Rectal smooth muscle tissue (tissue), 1 donor: ENCODE measurements around the gene RIMS3.
"Not testable (repeated sequence)": the region's sequence is repeated elsewhere in the genome, so short reads cannot be mapped to it uniquely, and the experiment has no call there.

Experiments used
- H3K27ac ChIP-seq: one replicate; pipeline ENCODE4 v1.7.0; 2013; ENCODE audit warnings: low read depth, low read length, inconsistent platforms
- H3K27me3 ChIP-seq: one replicate; pipeline ENCODE4 v1.7.0; 2013; ENCODE audit warnings: low read length; ENCODE audit not compliant: control insufficient read depth, insufficient read depth
- H3K36me3 ChIP-seq: one replicate; pipeline ENCODE4 v1.7.0; 2013; ENCODE audit warnings: low read length; ENCODE audit not compliant: control insufficient read depth, insufficient read depth
- H3K4me1 ChIP-seq: one replicate; pipeline ENCODE4 v1.7.0; 2013; ENCODE audit warnings: low read length; ENCODE audit not compliant: control insufficient read depth, insufficient read depth
- H3K4me3 ChIP-seq: one replicate; pipeline ENCODE4 v1.7.0; 2013; ENCODE audit warnings: low read length
- H3K9ac ChIP-seq: one replicate; pipeline ENCODE4 v1.7.0; 2013; ENCODE audit warnings: low read length

RIMS3 gene

GRCh38 chr1:40583980-40584379 is 81.5 kb downstream of the RIMS3 start:
- Histone ChIP-seq H3K4me3 (no peak overlapping the region), H3K4me1 (no peaks in the 10 kb centered on the region), H3K9ac (no peak overlapping the region), H3K27me3 (no peaks in the 10 kb centered on the region), H3K36me3 (no peaks in the 10 kb centered on the region), H3K27ac (no peak overlapping the region)

GRCh38 chr1:40582116-40582515 is 83.4 kb downstream of the RIMS3 start:
- Histone ChIP-seq H3K27me3 (no peaks in the 10 kb centered on the region), H3K4me3 (no peak overlapping the region), H3K36me3 (no peaks in the 10 kb centered on the region), H3K9ac (no peak overlapping the region), H3K27ac (no peak overlapping the region), H3K4me1 (no peaks in the 10 kb centered on the region)

- H3K9ac ChIP-seq: no peak overlapping the region
- H3K36me3 ChIP-seq: no peaks in the 10 kb centered on the region
- no peak overlapping the region for H3K4me3 ChIP-seq
- H3K27me3 ChIP-seq: no peaks in the 10 kb centered on the region
- H3K27ac ChIP-seq: no peak overlapping the region
- H3K4me1 ChIP-seq: no peaks in the 10 kb centered on the region
Measured at GRCh38 chr1:40575336-40575735, 90.1 kb downstream of the RIMS3 start.

- H3K4me1 ChIP-seq, H3K4me3 ChIP-seq, H3K27me3 ChIP-seq, H3K36me3 ChIP-seq, H3K9ac ChIP-seq, H3K27ac ChIP-seq: not testable (repeated sequence)
Measured at GRCh38 chr1:40574805-40575204, 90.7 kb downstream of the RIMS3 start.
